GM13977 (cell line): ENCODE data around the gene UBQLN1.
A peak's percentile ranks its signal among the peaks of the same experiment; 100 is the strongest.
"Not testable (repeated sequence)": the region's sequence is repeated elsewhere in the genome, so short reads cannot be mapped to it uniquely, and the experiment has no call there.

Experiments
- DNase-seq: peaks from one replicate; pipeline ENCODE4 v3.0.0; 2012; ENCODE audit warnings: low spot score
- in situ Hi-C: fragments of 300-500 bp; cut with MboI; formaldehyde crosslinking; loops from one replicate; pipeline ENCODE4 v1.12.0; 2022; ENCODE audit warnings: low sequenced_read_pairs, low pct_unique_long_range_greater_than_20kb, mixed read lengths, inconsistent platforms; ENCODE audit not compliant: unreplicated experiment
- TF ChIP-seq, protein P1 (sequence below): IDR thresholded peaks from 2 replicates; pipeline ENCODE4 v1.5.1; 2012; ENCODE audit warnings: mild to moderate bottlenecking, control low read depth; ENCODE audit not compliant: insufficient read depth; ENCODE audit errors: extremely low read depth, missing control alignments

The UBQLN1 gene

DNA sequence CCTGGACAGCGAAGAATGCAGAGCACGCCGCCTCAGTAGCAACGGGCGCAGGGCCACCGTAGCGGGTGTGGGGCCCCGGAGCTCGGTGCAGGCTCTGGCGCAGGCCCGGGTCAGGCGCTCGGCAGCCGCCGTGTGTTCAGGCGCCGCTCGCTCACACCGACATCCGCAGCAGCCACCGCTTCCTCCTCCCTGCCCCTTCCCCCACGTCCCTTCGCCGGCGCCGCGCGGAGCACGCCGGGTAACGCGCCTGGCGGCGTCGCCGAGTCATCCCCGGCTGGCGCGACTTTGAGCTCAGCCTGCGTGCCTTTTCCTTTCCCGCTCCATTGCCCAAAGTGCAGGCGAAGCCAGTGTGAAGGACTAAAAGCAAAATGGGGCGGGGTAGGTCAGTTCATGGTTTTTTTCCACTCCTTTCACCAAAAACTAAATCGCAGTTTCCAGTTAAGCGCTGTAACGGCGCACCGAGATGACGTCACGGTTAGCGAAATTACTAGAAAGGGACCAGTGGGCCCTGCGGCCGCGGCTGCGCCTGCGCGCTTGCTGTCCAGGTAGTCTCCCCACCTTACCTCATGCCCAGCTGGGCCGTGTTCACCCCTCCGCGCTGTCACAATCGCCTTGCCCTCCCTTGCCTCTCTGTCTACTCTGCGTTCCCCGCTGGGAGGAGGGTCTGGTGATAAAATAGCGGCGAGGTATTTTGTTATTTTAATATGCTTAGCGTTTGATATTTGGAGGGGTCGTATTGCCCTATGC lies at the start of gene UBQLN1:
UBQLN1 (minus strand) TSS at position 191 of the 747 bp plus-strand sequence. CDS start 279 bp downstream, outside the sequence.
- TF ChIP-seq, protein P1, sequence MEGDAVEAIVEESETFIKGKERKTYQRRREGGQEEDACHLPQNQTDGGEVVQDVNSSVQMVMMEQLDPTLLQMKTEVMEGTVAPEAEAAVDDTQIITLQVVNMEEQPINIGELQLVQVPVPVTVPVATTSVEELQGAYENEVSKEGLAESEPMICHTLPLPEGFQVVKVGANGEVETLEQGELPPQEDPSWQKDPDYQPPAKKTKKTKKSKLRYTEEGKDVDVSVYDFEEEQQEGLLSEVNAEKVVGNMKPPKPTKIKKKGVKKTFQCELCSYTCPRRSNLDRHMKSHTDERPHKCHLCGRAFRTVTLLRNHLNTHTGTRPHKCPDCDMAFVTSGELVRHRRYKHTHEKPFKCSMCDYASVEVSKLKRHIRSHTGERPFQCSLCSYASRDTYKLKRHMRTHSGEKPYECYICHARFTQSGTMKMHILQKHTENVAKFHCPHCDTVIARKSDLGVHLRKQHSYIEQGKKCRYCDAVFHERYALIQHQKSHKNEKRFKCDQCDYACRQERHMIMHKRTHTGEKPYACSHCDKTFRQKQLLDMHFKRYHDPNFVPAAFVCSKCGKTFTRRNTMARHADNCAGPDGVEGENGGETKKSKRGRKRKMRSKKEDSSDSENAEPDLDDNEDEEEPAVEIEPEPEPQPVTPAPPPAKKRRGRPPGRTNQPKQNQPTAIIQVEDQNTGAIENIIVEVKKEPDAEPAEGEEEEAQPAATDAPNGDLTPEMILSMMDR = no peak
- in situ Hi-C loops = no loop called here

DNA sequence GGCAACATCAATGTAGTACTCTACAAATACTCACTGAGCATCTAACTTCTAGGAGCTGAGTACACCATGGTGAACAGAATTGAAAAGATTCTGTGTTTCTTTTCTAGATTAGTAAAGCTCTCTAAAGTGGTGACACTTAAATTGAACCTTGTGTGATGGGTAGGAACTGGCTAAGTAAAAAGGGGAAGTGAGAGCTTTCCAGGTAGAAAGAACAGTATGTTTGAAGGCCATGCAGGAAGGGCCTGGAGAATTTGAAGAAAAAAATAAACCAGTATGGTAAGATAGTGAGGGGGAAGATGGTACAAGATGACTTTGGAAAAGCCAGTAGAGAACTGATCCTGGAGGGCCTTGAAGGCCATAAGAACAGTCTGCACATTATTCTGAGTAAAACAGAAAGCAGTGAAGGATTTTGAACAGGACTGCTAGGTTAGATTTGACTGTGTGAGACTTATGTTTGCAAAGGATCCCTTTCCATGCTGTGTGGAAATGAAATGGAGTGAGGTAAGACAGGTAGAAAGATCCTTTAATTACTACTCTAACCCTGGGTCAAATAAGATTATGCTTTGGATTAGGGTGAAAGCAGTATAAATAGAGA lies 46.7 kb upstream of the UBQLN1 start:
- in situ Hi-C loops = no loop called here
- TF ChIP-seq, protein P1 = no peak
- DNase-seq = no peak

More for the DNA sequence above, at the start of gene UBQLN1:
- peak; percentile 95 for DNase-seq

DNA sequence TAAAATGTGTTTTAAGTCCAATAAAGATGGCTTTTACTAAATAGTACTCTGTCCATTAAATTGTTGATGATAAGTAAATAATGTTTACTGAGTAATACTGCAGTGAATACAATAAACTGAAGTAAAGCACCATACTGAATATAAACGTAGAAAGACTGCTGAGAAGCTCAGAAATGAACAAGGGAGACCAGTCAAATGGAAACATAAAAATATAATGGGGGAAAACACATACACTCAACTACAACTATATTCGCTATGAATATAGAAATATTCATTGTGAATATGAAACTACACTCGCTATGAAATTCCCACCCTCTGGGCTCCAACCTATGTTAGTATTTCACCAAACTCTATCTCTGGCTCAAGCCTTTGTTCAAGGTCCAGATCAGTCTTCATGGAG lies 41.9 kb upstream of the UBQLN1 start:
- in situ Hi-C loops = no loop called here
- no peak for DNase-seq
- TF ChIP-seq, protein P1 = no peak

DNA sequence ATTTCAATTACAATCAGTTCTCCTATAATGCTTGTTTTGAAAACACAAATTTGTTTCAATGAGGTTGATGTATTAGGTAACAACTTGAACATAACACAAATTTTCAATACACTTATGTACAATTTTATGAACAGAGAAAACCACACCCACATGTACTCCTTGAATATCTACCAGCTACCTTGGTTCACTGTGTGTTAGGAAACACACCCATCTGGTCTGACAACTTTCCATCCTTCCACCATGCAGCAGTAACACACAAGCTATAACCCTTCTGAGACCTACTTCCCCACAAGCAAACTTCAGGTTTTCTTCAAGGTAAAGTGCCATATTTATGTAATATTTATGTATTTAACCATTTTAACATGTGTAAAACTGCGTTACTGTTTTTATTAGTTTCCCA lies 36.4 kb upstream of the UBQLN1 start:
- in situ Hi-C loops = no loop called here
- DNase-seq = no peak
- TF ChIP-seq, protein P1 = no peak

DNA sequence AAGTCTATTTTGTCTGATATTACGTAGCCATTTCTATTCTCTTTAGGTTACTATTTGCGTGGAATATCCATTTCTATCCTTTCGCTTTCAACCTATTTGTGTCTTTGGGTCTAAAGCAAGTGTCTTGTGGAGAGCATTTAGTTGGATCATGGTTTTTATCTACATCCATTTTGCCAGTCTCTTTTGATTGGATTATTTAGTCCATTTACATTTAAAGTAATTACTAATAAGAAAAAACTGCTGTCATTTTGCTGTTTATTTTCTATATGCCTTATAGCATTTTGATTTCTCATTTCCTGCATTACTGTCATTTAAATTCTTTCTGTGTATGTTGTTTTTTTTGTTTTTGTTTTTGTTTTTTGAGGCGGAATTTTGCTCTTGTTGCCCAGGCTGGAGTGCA lies 26.0 kb upstream of the UBQLN1 start:
- in situ Hi-C loops = no loop called here
- TF ChIP-seq, protein P1 = no peak

GRCh38 chr9:83728591-83729368 lies 21.0 kb upstream of the UBQLN1 start:
- DNase-seq, in situ Hi-C loops: not testable (repeated sequence)

More for the DNA sequence above, 26.0 kb upstream of the UBQLN1 start:
- DNase-seq = no peak
